SU-DHL-6 (cell line): ENCODE data around the gene PARD6G.

Experiments used
- H2AFZ ChIP-seq: fragments of 200-600 bp; sonication (generic); 2 replicates; pipeline ENCODE4 v1.6.1; 2014; ENCODE audit warnings: low read depth, mild to moderate bottlenecking, moderate library complexity, mixed read lengths, antibody characterized with exemption, low read length; ENCODE audit not compliant: severe bottlenecking
- H3F3A ChIP-seq: fragments of 200-600 bp; shearing (Covaris generic); 2 replicates; pipeline ENCODE4 v1.6.0; 2016; ENCODE audit warnings: antibody characterized with exemption, mild to moderate bottlenecking; ENCODE audit not compliant: insufficient read depth
- H3K27ac ChIP-seq: fragments of 200-600 bp; sonication (generic); 2 replicates; pipeline ENCODE4 v1.5.1; 2016; ENCODE audit warnings: low read depth, mild to moderate bottlenecking, low read length, moderate library complexity, mixed read lengths
- H3K27me3 ChIP-seq: fragments of 200-600 bp; sonication (generic), shearing (Covaris generic); 2 replicates; pipeline ENCODE4 v1.6.0; 2014; ENCODE audit warnings: mild to moderate bottlenecking, low read length
- H3K36me3 ChIP-seq: fragments of 200-600 bp; sonication (generic); 2 replicates; pipeline ENCODE4 v1.6.1; 2014; ENCODE audit warnings: mild to moderate bottlenecking, low read length, mixed read lengths
- H3K4me2 ChIP-seq: fragments of 300-600, 200-600 bp; shearing (Covaris generic), sonication (generic); 2 replicates; pipeline ENCODE4 v1.6.0; 2014; ENCODE audit warnings: low read length, low read depth, mild to moderate bottlenecking; ENCODE audit not compliant: poor library complexity, severe bottlenecking
- H3K4me3 ChIP-seq: fragments of 200-600 bp; sonication (generic); 2 replicates; pipeline ENCODE4 v1.5.1; 2014; ENCODE audit warnings: antibody characterized with exemption, low read length, mild to moderate bottlenecking, mixed read lengths; ENCODE audit not compliant: insufficient read depth, poor library complexity, severe bottlenecking
- H3K79me2 ChIP-seq: fragments of 200-600 bp; sonication (generic); 2 replicates; pipeline ENCODE4 v1.6.1; 2014; ENCODE audit warnings: mild to moderate bottlenecking, low read length, moderate library complexity; ENCODE audit not compliant: insufficient read depth
- H3K9ac ChIP-seq: fragments of 200-600 bp; sonication (generic); 2 replicates; pipeline ENCODE4 v1.7.0; 2014; ENCODE audit warnings: mild to moderate bottlenecking, low read length
- H3K9me2 ChIP-seq: fragments of 200-600 bp; sonication (generic); replicated peaks from 2 replicates; pipeline ENCODE4 v1.6.1; 2014; ENCODE audit warnings: low read length; ENCODE audit not compliant: insufficient read depth
- H3K9me3 ChIP-seq: fragments of 200-600 bp; sonication (generic); 2 replicates; pipeline ENCODE4 v1.6.1; 2014; ENCODE audit warnings: low read length, mixed read lengths; ENCODE audit not compliant: insufficient read depth
- H4K20me1 ChIP-seq: fragments of 200-600 bp; sonication (generic); 2 replicates; pipeline ENCODE4 v1.6.1; 2014; ENCODE audit warnings: low read depth, mild to moderate bottlenecking, antibody characterized with exemption, low read length, moderate library complexity, mixed read lengths
- EZH2phosphoT487 ChIP-seq: fragments of 200-600 bp; sonication (generic), shearing (Covaris generic); conservative IDR thresholded peaks from 2 replicates; pipeline ENCODE4 v1.6.1; 2018; ENCODE audit warnings: mild to moderate bottlenecking, antibody characterized with exemption, low read length, moderate library complexity, mixed read lengths
- TF ChIP-seq, protein P1 (sequence below): fragments of 200-600 bp; sonication (generic); IDR thresholded peaks from one replicate; pipeline ENCODE4 v1.5.1; 2017; ENCODE audit warnings: antibody characterized with exemption, mild to moderate bottlenecking, low read length, moderate library complexity; ENCODE audit not compliant: insufficient read depth, poor library complexity, severe bottlenecking

Gene PARD6G

DNA sequence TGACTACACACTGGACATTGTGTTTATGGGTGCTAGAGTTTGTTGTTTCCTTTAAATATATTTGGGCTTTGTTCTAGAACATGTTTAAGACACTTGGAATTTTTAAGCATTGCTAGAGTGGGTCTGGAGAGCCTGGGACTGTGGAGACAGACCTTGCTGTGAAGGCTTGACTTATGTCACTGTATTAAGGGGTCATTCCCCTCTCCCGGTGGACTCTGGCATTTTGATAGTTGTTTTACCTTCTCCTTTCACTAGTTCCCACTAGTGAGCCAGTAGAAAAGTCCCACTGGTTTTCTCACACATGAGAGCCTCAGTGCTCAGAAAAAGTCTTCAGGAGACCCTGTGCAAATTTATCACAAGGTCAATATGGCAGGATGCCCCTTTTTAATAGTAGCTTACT, 119.7 kb downstream of the PARD6G start:
- H3K4me3 ChIP-seq, result no peak overlapping the region
- H3K9ac ChIP-seq, result no peak overlapping the region
- H3F3A ChIP-seq, result no peaks in the 10 kb centered on the region
- no peak overlapping the region for H3K27ac ChIP-seq
- H3K27me3 ChIP-seq, result no peaks in the 10 kb centered on the region
- no peaks in the 10 kb centered on the region for H3K9me3 ChIP-seq
- H3K4me2 ChIP-seq, result no peak overlapping the region
- 0 out of 2 replicates have a peak, but pooled peaks cover under 1% of the 10 kb centered on the region for H3K36me3 ChIP-seq
- no peaks in the 10 kb centered on the region for H3K9me2 ChIP-seq
- H2AFZ ChIP-seq, result no peak overlapping the region
- no peak for TF ChIP-seq EZH2phosphoT487
- TF ChIP-seq, protein P1, sequence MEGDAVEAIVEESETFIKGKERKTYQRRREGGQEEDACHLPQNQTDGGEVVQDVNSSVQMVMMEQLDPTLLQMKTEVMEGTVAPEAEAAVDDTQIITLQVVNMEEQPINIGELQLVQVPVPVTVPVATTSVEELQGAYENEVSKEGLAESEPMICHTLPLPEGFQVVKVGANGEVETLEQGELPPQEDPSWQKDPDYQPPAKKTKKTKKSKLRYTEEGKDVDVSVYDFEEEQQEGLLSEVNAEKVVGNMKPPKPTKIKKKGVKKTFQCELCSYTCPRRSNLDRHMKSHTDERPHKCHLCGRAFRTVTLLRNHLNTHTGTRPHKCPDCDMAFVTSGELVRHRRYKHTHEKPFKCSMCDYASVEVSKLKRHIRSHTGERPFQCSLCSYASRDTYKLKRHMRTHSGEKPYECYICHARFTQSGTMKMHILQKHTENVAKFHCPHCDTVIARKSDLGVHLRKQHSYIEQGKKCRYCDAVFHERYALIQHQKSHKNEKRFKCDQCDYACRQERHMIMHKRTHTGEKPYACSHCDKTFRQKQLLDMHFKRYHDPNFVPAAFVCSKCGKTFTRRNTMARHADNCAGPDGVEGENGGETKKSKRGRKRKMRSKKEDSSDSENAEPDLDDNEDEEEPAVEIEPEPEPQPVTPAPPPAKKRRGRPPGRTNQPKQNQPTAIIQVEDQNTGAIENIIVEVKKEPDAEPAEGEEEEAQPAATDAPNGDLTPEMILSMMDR, result no peak
- H3K79me2 ChIP-seq, result peaks cover 32% of the 10 kb centered on the region
- no peaks in the 10 kb centered on the region for H4K20me1 ChIP-seq

DNA sequence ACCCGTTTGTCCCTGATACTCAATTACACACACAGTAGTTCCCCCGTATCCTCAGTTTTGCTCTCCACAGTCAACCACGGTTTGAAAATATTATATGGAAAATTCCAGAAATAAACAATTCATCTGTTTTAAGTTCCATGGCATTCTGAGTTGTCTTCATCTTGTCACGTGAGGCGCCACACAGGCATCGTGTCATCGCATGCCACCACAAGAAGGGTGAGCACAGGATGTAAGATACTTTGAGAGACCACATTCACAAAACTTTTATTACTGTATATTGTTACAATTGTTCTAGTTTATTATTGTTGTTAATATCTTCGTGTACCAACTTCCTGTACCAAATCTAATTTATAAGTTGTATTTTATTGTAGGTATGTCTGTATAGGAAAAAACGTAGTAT, 120.5 kb downstream of the PARD6G start:
- H3F3A ChIP-seq, result no peaks in the 10 kb centered on the region
- H3K9me3 ChIP-seq, result no peaks in the 10 kb centered on the region
- H3K79me2 ChIP-seq, result peaks cover 36% of the 10 kb centered on the region
- TF ChIP-seq, protein P1, result no peak
- no peak for TF ChIP-seq EZH2phosphoT487
- H3K4me3 ChIP-seq, result no peak overlapping the region
- no peak overlapping the region for H3K4me2 ChIP-seq
- no peaks in the 10 kb centered on the region for H3K9me2 ChIP-seq
- H4K20me1 ChIP-seq, result no peaks in the 10 kb centered on the region
- H3K36me3 ChIP-seq, result peaks cover 4% of the 10 kb centered on the region; the same call in 1 of the 2 replicates
- H3K9ac ChIP-seq, result no peak overlapping the region
- H3K27ac ChIP-seq, result no peak overlapping the region
- no peaks in the 10 kb centered on the region for H3K27me3 ChIP-seq
- H2AFZ ChIP-seq, result no peak overlapping the region

DNA sequence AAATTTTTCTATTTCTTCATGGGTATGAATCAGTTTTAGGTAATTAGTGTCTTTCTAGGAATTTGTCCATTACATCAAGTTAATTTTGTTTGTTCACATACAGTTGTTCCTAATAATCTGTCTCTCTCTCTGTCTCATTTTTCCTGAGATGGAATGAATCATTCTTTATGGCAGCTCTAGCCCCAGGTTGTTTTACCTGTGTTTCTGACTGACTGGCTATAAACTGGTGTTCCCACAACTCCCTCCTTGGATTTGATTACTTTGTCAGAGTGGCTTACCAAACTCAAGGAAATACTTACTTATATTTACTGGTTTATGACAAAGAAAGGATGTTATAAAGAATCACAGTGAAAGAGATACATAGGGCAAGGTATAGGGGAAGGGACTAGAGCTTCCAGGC, 123.2 kb downstream of the PARD6G start:
- H4K20me1 ChIP-seq, result no peaks in the 10 kb centered on the region
- H3K36me3 ChIP-seq, result peaks cover 4% of the 10 kb centered on the region; the same call in 1 of the 2 replicates
- H3K79me2 ChIP-seq, result peaks cover 36% of the 10 kb centered on the region
- no peak overlapping the region for H3K4me2 ChIP-seq
- H3K9me2 ChIP-seq, result no peaks in the 10 kb centered on the region
- H3K27ac ChIP-seq, result no peak overlapping the region
- H2AFZ ChIP-seq, result no peak overlapping the region
- no peak for TF ChIP-seq EZH2phosphoT487
- TF ChIP-seq, protein P1, result no peak
- H3K4me3 ChIP-seq, result no peak overlapping the region
- H3K9me3 ChIP-seq, result no peaks in the 10 kb centered on the region
- no peak overlapping the region for H3K9ac ChIP-seq
- no peaks in the 10 kb centered on the region for H3F3A ChIP-seq
- no peaks in the 10 kb centered on the region for H3K27me3 ChIP-seq
